Tibial nerve (tissue), 3 donors: Measurements from ENCODE around the gene TNFSF12.

ENCODE experiments used
- CTCF ChIP-seq, 5 experiments: fragments of 200-600 bp in 3 of 5; fragments of 450-650 bp in 2 of 5; sonication (generic) in 3 of 5; IDR thresholded peaks; one replicate each; pipeline ENCODE4 v1.5.1; 2016 to 2019; ENCODE audit warnings: antibody characterized with exemption in 5 of 5, mild to moderate bottlenecking in 3 of 5, moderate library complexity in 2 of 5
- POLR2A ChIP-seq, 2 donors: fragments of 450-650 bp; IDR thresholded peaks; one replicate each; pipeline ENCODE4 v1.6.1; 2017; ENCODE audit warnings: antibody characterized with exemption in 2 of 2, mild to moderate bottlenecking in 2 of 2, moderate library complexity in 2 of 2

GRCh38 chr17:7550344-7550743 is 1.5 kb downstream of the TNFSF12 start:
- TF ChIP-seq CTCF (IDR thresholded peaks at IDR 0.05), result no peak
- no peak for TF ChIP-seq POLR2A (IDR thresholded peaks at IDR 0.05)
